ENCODE results near the gene GLUL.

Gene GLUL

DNA sequence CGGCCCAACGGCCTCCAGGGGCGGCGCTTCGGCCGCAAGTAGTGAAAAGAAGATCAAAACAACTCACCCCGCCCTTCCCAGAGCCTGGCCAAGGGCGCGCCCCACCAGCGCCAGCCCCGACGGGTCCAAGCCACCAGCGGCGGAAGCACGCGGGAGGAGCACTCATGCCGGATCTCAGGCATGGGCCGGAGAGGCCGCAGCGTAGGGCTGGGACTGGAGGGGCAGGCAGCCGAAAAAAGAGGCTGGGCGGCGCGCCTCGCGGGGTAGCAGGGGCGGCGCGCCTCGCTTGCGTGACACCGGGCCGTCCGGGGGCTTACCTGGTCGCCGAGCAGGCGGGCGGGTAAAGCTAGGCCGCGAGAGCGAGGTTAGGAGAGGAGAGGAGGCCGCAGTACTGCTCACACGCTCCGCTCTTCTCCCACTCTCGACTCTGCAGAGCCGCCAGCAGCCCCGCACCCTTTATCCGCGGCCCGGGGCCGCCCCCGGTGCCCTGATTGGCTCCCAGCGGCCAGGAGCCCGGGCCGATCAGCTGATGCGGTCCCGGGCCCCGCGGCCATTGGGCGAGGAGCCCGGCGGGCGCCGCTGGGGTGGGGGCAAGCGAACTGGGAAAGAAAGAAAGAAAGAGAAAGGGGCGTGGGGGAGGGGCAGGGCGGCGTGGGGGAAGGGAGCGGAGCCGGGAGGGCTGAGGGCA is at the start of gene GLUL:
Gene GLUL (minus strand): TSS at position 429 of the 688 bp plus-strand sequence. CDS start 3,053 bp downstream, outside the sequence.
- H3K36me3 ChIP-seq (ENCODE audit: insufficient read depth, low read depth, low read length) = peaks cover 40% of the 10 kb centered on the region
- no peaks in the 10 kb centered on the region for H3K9me3 ChIP-seq (ENCODE audit: insufficient read depth, low read depth, low read length)
- H3K27ac ChIP-seq (ENCODE audit: low read length) = peak within 1 kb of the TSS; percentile 82
- H3K9ac ChIP-seq (ENCODE audit: low read depth, low read length) = peak within 1 kb of the TSS; percentile 94
- peaks cover 12% of the 10 kb centered on the region; the same call in 1 of the 2 replicates for H3K4me1 ChIP-seq (ENCODE audit: insufficient read depth, low read length)
- H3K27me3 ChIP-seq (ENCODE audit: insufficient read depth, low read length) = no peaks in the 10 kb centered on the region
- H3K4me3 ChIP-seq (ENCODE audit: low read length) = peak within 1 kb of the TSS; percentile 99

- no peaks in the 10 kb centered on the region for H3K27me3 ChIP-seq (ENCODE audit: insufficient read depth, low read length)
- H3K27ac ChIP-seq (ENCODE audit: low read length) = no peak overlapping the region
- H3K9ac ChIP-seq (ENCODE audit: low read depth, low read length) = no peak overlapping the region
- no peak overlapping the region for H3K4me3 ChIP-seq (ENCODE audit: low read length)
- no peaks in the 10 kb centered on the region for H3K4me1 ChIP-seq (ENCODE audit: insufficient read depth, low read length)
- peaks cover 8% of the 10 kb centered on the region; the same call in 1 of the 2 replicates for H3K9me3 ChIP-seq (ENCODE audit: insufficient read depth, low read depth, low read length)
- H3K36me3 ChIP-seq (ENCODE audit: insufficient read depth, low read depth, low read length) = no peaks in the 10 kb centered on the region
Measured at GRCh38 chr1:182438326-182438725, 46.7 kb upstream of the GLUL start.

- no peak overlapping the region for H3K27ac ChIP-seq (ENCODE audit: low read length)
- no peaks in the 10 kb centered on the region for H3K27me3 ChIP-seq (ENCODE audit: insufficient read depth, low read length)
- H3K9ac ChIP-seq (ENCODE audit: low read depth, low read length) = no peak overlapping the region
- no peaks in the 10 kb centered on the region for H3K36me3 ChIP-seq (ENCODE audit: insufficient read depth, low read depth, low read length)
- H3K9me3 ChIP-seq (ENCODE audit: insufficient read depth, low read depth, low read length) = peaks cover 6% of the 10 kb centered on the region; the same call in 1 of the 2 replicates
- H3K4me3 ChIP-seq (ENCODE audit: low read length) = no peak overlapping the region
- no peaks in the 10 kb centered on the region for H3K4me1 ChIP-seq (ENCODE audit: insufficient read depth, low read length)
Measured at GRCh38 chr1:182433580-182433979, 42.0 kb upstream of the GLUL start.

GRCh38 chr1:182431278-182431677 is 39.7 kb upstream of the GLUL start:
- Histone ChIP-seq H3K27ac (ENCODE audit: low read length) (no peak overlapping the region), H3K36me3 (ENCODE audit: insufficient read depth, low read depth, low read length) (no peaks in the 10 kb centered on the region), H3K4me1 (ENCODE audit: insufficient read depth, low read length) (no peaks in the 10 kb centered on the region), H3K4me3 (ENCODE audit: low read length) (no peak overlapping the region), H3K27me3 (ENCODE audit: insufficient read depth, low read length) (no peaks in the 10 kb centered on the region), H3K9ac (ENCODE audit: low read depth, low read length) (no peak overlapping the region), H3K9me3 (ENCODE audit: insufficient read depth, low read depth, low read length) (no peaks in the 10 kb centered on the region)

- Histone ChIP-seq H3K9me3 (ENCODE audit: insufficient read depth, low read depth, low read length) (no peaks in the 10 kb centered on the region), H3K9ac (ENCODE audit: low read depth, low read length) (no peak overlapping the region), H3K36me3 (ENCODE audit: insufficient read depth, low read depth, low read length) (no peaks in the 10 kb centered on the region), H3K27ac (ENCODE audit: low read length) (no peak overlapping the region), H3K4me1 (ENCODE audit: insufficient read depth, low read length) (no peaks in the 10 kb centered on the region), H3K4me3 (ENCODE audit: low read length) (no peak overlapping the region), H3K27me3 (ENCODE audit: insufficient read depth, low read length) (no peaks in the 10 kb centered on the region)
Measured at GRCh38 chr1:182430263-182431068, 38.9 kb upstream of the GLUL start.

- H3K9ac ChIP-seq (ENCODE audit: low read depth, low read length) = no peak overlapping the region
- H3K4me1 ChIP-seq (ENCODE audit: insufficient read depth, low read length) = no peaks in the 10 kb centered on the region
- H3K27me3 ChIP-seq (ENCODE audit: insufficient read depth, low read length) = no peaks in the 10 kb centered on the region
- no peak overlapping the region for H3K4me3 ChIP-seq (ENCODE audit: low read length)
- H3K36me3 ChIP-seq (ENCODE audit: insufficient read depth, low read depth, low read length) = no peaks in the 10 kb centered on the region
- no peak overlapping the region for H3K27ac ChIP-seq (ENCODE audit: low read length)
- H3K9me3 ChIP-seq (ENCODE audit: insufficient read depth, low read depth, low read length) = no peaks in the 10 kb centered on the region
Measured at GRCh38 chr1:182428043-182428442, 36.5 kb upstream of the GLUL start.

DNA sequence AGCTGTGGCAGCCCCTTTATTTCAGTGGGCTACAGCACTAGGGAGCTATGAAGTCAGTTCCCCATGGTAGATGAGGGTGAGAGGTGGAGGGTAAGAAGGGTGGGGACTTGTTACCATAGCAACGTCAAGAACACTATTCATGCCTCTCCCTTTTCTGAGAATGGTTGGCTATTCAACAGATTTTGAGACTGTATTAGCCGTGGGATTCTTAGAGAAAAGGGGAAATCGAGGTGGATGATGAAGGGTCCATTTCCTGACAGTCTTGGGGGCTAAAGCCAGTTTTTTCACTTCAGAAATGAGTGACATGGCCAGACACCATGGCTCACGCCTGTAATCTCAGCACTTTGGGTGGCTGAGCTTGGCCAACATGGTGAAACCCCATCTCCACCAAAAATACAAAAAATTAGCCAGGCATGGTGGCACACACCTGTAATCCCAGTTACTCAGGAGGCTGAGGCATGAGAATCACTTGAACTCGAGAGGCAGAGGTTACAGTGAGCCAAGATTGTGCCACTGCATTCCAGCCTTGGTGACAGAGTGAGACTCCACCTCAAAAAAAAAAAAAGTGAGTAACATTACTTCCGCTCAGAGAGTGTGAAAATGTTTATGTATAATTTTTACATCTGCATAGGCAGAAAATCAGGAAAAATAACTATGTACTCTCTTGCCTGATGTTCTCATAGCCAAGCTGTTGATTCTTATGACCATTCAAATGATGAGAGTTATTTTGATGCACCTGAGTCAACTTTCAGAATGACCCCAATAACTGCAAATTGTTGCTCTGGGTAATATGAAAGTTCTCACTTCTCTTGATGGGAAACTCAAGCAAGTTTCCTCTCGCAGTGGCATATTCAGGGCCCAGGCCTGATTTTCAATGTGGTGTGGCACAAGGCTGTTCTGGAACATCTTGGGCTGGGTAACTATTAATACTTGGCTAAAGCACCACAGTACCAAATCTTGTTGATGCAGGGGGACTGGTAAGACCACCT is 35.1 kb upstream of the GLUL start:
- H3K27me3 ChIP-seq (ENCODE audit: insufficient read depth, low read length) = no peaks in the 10 kb centered on the region
- no peak overlapping the region for H3K9ac ChIP-seq (ENCODE audit: low read depth, low read length)
- H3K9me3 ChIP-seq (ENCODE audit: insufficient read depth, low read depth, low read length) = no peaks in the 10 kb centered on the region
- H3K27ac ChIP-seq (ENCODE audit: low read length) = no peak overlapping the region
- H3K4me1 ChIP-seq (ENCODE audit: insufficient read depth, low read length) = no peaks in the 10 kb centered on the region
- no peaks in the 10 kb centered on the region for H3K36me3 ChIP-seq (ENCODE audit: insufficient read depth, low read depth, low read length)
- no peak overlapping the region for H3K4me3 ChIP-seq (ENCODE audit: low read length)

DNA sequence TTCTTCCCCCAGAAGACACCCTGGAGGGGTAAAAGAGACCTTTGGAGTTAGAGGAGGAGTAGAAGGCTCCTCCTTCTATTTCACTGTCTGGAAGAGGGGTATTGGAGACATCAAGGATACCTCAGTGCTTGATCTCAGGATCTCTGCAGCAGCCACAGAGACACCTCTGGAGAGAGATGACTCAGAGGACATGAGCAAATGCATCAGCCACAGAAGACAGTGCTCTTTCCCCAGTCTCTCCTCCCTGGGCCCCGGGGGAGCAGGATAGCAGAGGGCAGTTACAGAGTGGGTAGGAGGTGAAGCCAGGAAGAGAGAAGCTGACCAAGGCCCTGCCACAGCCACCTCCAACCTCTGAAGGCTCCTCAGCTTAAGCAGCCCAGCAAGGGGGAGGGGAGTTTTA is 24.2 kb upstream of the GLUL start:
- H3K27me3 ChIP-seq (ENCODE audit: insufficient read depth, low read length) = no peaks in the 10 kb centered on the region
- H3K9ac ChIP-seq (ENCODE audit: low read depth, low read length) = no peak overlapping the region
- no peaks in the 10 kb centered on the region for H3K4me1 ChIP-seq (ENCODE audit: insufficient read depth, low read length)
- no peaks in the 10 kb centered on the region for H3K9me3 ChIP-seq (ENCODE audit: insufficient read depth, low read depth, low read length)
- no peak overlapping the region for H3K4me3 ChIP-seq (ENCODE audit: low read length)
- no peak overlapping the region for H3K27ac ChIP-seq (ENCODE audit: low read length)
- H3K36me3 ChIP-seq (ENCODE audit: insufficient read depth, low read depth, low read length) = no peaks in the 10 kb centered on the region

DNA sequence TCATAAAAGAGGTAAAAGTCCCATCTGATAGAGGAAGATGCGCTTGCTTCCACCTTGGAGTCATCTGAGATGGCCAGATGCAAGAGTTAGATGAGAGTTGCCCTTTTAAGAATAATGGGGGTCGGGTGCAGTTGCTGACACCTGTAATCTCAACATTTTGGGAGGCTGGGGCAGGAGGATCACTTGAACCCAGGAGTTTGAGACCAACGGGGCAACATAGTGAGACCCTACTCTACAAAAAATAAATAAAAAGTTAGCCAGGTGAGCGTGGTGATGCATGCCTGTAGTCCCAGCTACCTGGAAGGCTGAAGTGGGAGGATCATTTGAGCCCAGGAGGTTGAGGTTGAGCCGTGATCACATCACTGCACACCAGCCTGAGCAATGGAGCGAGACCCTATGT is 22.4 kb upstream of the GLUL start:
- H3K4me3 ChIP-seq (ENCODE audit: low read length) = no peak overlapping the region
- H3K36me3 ChIP-seq (ENCODE audit: insufficient read depth, low read depth, low read length) = no peaks in the 10 kb centered on the region
- H3K27me3 ChIP-seq (ENCODE audit: insufficient read depth, low read length) = no peaks in the 10 kb centered on the region
- no peak overlapping the region for H3K27ac ChIP-seq (ENCODE audit: low read length)
- no peaks in the 10 kb centered on the region for H3K4me1 ChIP-seq (ENCODE audit: insufficient read depth, low read length)
- H3K9ac ChIP-seq (ENCODE audit: low read depth, low read length) = no peak overlapping the region
- H3K9me3 ChIP-seq (ENCODE audit: insufficient read depth, low read depth, low read length) = no peaks in the 10 kb centered on the region

DNA sequence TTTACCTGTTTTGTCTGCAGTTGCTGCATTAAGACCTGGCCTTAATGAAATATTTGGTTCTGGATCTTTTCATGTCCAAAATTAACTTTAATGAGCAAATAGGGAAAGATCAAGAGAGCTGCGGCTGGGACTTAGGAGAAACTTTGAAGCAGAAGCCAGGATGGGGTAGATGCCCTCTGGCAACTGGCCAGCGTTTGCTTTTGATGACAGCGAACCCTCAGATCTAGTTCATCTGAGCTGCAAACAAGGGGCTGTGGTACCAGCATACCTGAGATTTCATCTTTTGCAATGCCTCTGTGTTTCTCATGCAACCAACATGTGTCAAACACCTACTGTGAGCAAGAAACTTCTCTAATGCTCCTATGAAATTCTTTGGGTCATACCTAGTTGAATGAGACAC is 21.9 kb upstream of the GLUL start:
- Histone ChIP-seq H3K9me3 (ENCODE audit: insufficient read depth, low read depth, low read length) (no peaks in the 10 kb centered on the region), H3K4me1 (ENCODE audit: insufficient read depth, low read length) (no peaks in the 10 kb centered on the region), H3K4me3 (ENCODE audit: low read length) (no peak overlapping the region), H3K36me3 (ENCODE audit: insufficient read depth, low read depth, low read length) (no peaks in the 10 kb centered on the region), H3K27me3 (ENCODE audit: insufficient read depth, low read length) (no peaks in the 10 kb centered on the region), H3K9ac (ENCODE audit: low read depth, low read length) (no peak overlapping the region), H3K27ac (ENCODE audit: low read length) (no peak overlapping the region)

GRCh38 chr1:182410620-182411273 is 19.2 kb upstream of the GLUL start:
- H3K36me3 ChIP-seq (ENCODE audit: insufficient read depth, low read depth, low read length) = no peaks in the 10 kb centered on the region

More at GRCh38 chr1:182410620-182411273, 19.2 kb upstream of the GLUL start:
- Histone ChIP-seq H3K4me1 (ENCODE audit: insufficient read depth, low read length) (no peaks in the 10 kb centered on the region), H3K27ac (ENCODE audit: low read length) (no peak overlapping the region), H3K4me3 (ENCODE audit: low read length) (no peak overlapping the region), H3K9ac (ENCODE audit: low read depth, low read length) (no peak overlapping the region), H3K9me3 (ENCODE audit: insufficient read depth, low read depth, low read length) (no peaks in the 10 kb centered on the region), H3K27me3 (ENCODE audit: insufficient read depth, low read length) (no peaks in the 10 kb centered on the region)

All from iPS-20b (cell line).